ENCODE results near the gene CEP112. TPM values are rescaled to one million over a fixed set of nuclear protein-coding genes. Genes with fewer than 3 reads are reported as not detected.

CEP112 gene
- total RNA-seq, 6 experiments from 2014 or later = 5.3 to 7.7 (median 6.9) TPM

- Mint-ChIP-seq H3K4me1 (ENCODE audit: low read depth) (no peaks in the 10 kb centered on the region), H3K27ac (no peak overlapping the region), H3K9me3 (no peaks in the 10 kb centered on the region), H3K36me3 (ENCODE audit: low read depth) (peaks cover 9% of the 10 kb centered on the region; the same call in 1 of the 2 replicates), H3K4me3 (no peak overlapping the region), H3K27me3 (ENCODE audit: insufficient read depth) (no peaks in the 10 kb centered on the region)
- no peak for TF ChIP-seq CTCF (IDR thresholded peaks at IDR 0.05)
- no peak for DNase-seq
These were observed 16.0 kb downstream of the CEP112 start for GRCh38 chr17:66175892-66176291.

GRCh38 chr17:66172691-66173223, 19.2 kb downstream of the CEP112 start:
- no peak for DNase-seq
- Mint-ChIP-seq H3K27ac (no peak overlapping the region), H3K4me1 (ENCODE audit: low read depth) (no peaks in the 10 kb centered on the region), H3K4me3 (no peak overlapping the region), H3K27me3 (ENCODE audit: insufficient read depth) (no peaks in the 10 kb centered on the region), H3K36me3 (ENCODE audit: low read depth) (no peaks in the 10 kb centered on the region), H3K9me3 (no peaks in the 10 kb centered on the region)
- no peak for TF ChIP-seq CTCF (IDR thresholded peaks at IDR 0.05)

GRCh38 chr17:66172144-66172543, 19.8 kb downstream of the CEP112 start:
- Mint-ChIP-seq H3K4me3 (no peak overlapping the region), H3K4me1 (ENCODE audit: low read depth) (no peaks in the 10 kb centered on the region), H3K27me3 (ENCODE audit: insufficient read depth) (no peaks in the 10 kb centered on the region), H3K27ac (no peak overlapping the region), H3K36me3 (ENCODE audit: low read depth) (no peaks in the 10 kb centered on the region), H3K9me3 (no peaks in the 10 kb centered on the region)
- no peak for DNase-seq
- no peak for TF ChIP-seq CTCF (IDR thresholded peaks at IDR 0.05)

- Mint-ChIP-seq H3K9me3 (no peaks in the 10 kb centered on the region), H3K36me3 (ENCODE audit: low read depth) (no peaks in the 10 kb centered on the region), H3K27me3 (ENCODE audit: insufficient read depth) (no peaks in the 10 kb centered on the region), H3K4me3 (no peak overlapping the region), H3K27ac (no peak overlapping the region), H3K4me1 (ENCODE audit: low read depth) (no peaks in the 10 kb centered on the region)
- TF ChIP-seq CTCF (IDR thresholded peaks at IDR 0.05) = no peak
- no peak for DNase-seq
These were observed 20.2 kb downstream of the CEP112 start for GRCh38 chr17:66171692-66172091.

GRCh38 chr17:66171172-66171571, 20.8 kb downstream of the CEP112 start:
- Mint-ChIP-seq H3K27me3 (ENCODE audit: insufficient read depth) (no peaks in the 10 kb centered on the region), H3K36me3 (ENCODE audit: low read depth) (no peaks in the 10 kb centered on the region), H3K27ac (no peak overlapping the region), H3K9me3 (no peaks in the 10 kb centered on the region), H3K4me1 (ENCODE audit: low read depth) (no peaks in the 10 kb centered on the region), H3K4me3 (no peak overlapping the region)
- DNase-seq = no peak
- TF ChIP-seq CTCF (IDR thresholded peaks at IDR 0.05) = no peak

- Mint-ChIP-seq H3K4me3 (no peak overlapping the region), H3K27me3 (ENCODE audit: insufficient read depth) (no peaks in the 10 kb centered on the region), H3K4me1 (ENCODE audit: low read depth) (no peaks in the 10 kb centered on the region; the same call in 1 of the 2 replicates), H3K27ac (no peak overlapping the region), H3K9me3 (no peaks in the 10 kb centered on the region), H3K36me3 (ENCODE audit: low read depth) (no peaks in the 10 kb centered on the region)
- DNase-seq = no peak
- TF ChIP-seq CTCF (IDR thresholded peaks at IDR 0.05) = no peak
These were observed 22.1 kb downstream of the CEP112 start for GRCh38 chr17:66169839-66170238.

Data from HFFc6 (cell line).